NOMO-1 treated with dmso at 0.1 percent for 144 hours (cell line): Measurements from ENCODE around the gene TRIM4.
"Not testable (repeated sequence)": the region's sequence is repeated elsewhere in the genome, so short reads cannot be mapped to it uniquely, and the experiment has no call there.

Source experiments
- DNase-seq: peaks from one replicate; lab custom pipeline; 2025; ENCODE audit not compliant: unreplicated experiment; lab: John Stamatoyannopoulos, UW

TRIM4 gene

GRCh38 chr7:99918959-99919813 is at the start of gene TRIM4:
Gene TRIM4, minus strand, starts transcription at chr7:99919530. Its CDS starts 129 bp downstream, at chr7:99919401.
- DNase-seq = peak; percentile 99

- DNase-seq = no peak
Measured at GRCh38 chr7:99958564-99959227, 39.4 kb upstream of the TRIM4 start.

- DNase-seq = no peak
Measured at GRCh38 chr7:99955247-99955646, 35.9 kb upstream of the TRIM4 start.

GRCh38 chr7:99954643-99955042 is 35.3 kb upstream of the TRIM4 start:
- DNase-seq = not testable (repeated sequence)

GRCh38 chr7:99953649-99954048 is 34.3 kb upstream of the TRIM4 start:
- peak; percentile 91 for DNase-seq

GRCh38 chr7:99952649-99953048 is 33.3 kb upstream of the TRIM4 start:
- not testable (repeated sequence) for DNase-seq

- not testable (repeated sequence) for DNase-seq
Measured at GRCh38 chr7:99950819-99951218, 31.5 kb upstream of the TRIM4 start.

GRCh38 chr7:99949645-99950228 is 30.4 kb upstream of the TRIM4 start:
- no peak for DNase-seq

GRCh38 chr7:99947608-99948007 is 28.3 kb upstream of the TRIM4 start:
- DNase-seq = no peak

GRCh38 chr7:99944497-99945070 is 25.3 kb upstream of the TRIM4 start:
- DNase-seq = no peak

- DNase-seq = no peak
Measured at GRCh38 chr7:99943641-99944496, 24.5 kb upstream of the TRIM4 start.

GRCh38 chr7:99938296-99938695 is 19.0 kb upstream of the TRIM4 start:
- DNase-seq = no peak

- not testable (repeated sequence) for DNase-seq
Measured at GRCh38 chr7:99935009-99935408, 15.7 kb upstream of the TRIM4 start.

GRCh38 chr7:99930376-99930775 is 11.0 kb upstream of the TRIM4 start:
- no peak for DNase-seq

GRCh38 chr7:99929730-99930053 is 10.4 kb upstream of the TRIM4 start:
- no peak for DNase-seq

- DNase-seq = peak; percentile 60
Measured at GRCh38 chr7:99928994-99929729, 9.8 kb upstream of the TRIM4 start, which contains the start of gene GJC3. Gene GJC3, minus strand, starts transcription at chr7:99929620. Its CDS starts 0 bp downstream, at chr7:99929620.

- no peak for DNase-seq
Measured at GRCh38 chr7:99928188-99928587, 8.9 kb upstream of the TRIM4 start.

GRCh38 chr7:99927536-99927935 is 8.2 kb upstream of the TRIM4 start:
- no peak for DNase-seq

GRCh38 chr7:99926321-99926720 is 7.0 kb upstream of the TRIM4 start:
- no peak for DNase-seq

- no peak for DNase-seq
Measured at GRCh38 chr7:99923200-99923599, 3.9 kb upstream of the TRIM4 start.
